Upper lobe of right lung (tissue), 1 donor: Measurements from ENCODE around the gene C15orf61. TPM values are rescaled to one million over a fixed set of nuclear protein-coding genes. Genes with fewer than 3 reads are reported as not detected.

ENCODE experiments used
- ATAC-seq: fragments of 200-7000 bp; cut with Tn5 transposase; one replicate; pipeline ENCODE4 v1.9.1; 2020; ENCODE audit warnings: mild to moderate bottlenecking, moderate library complexity
- DNase-seq: peaks from one replicate; pipeline ENCODE4 v3.0.0-alpha.2; 2020
- H3K27ac ChIP-seq: fragments of 200-600 bp; one replicate; pipeline ENCODE4 v1.8.0; 2022
- H3K27me3 ChIP-seq: fragments of 200-600 bp; one replicate; pipeline ENCODE4 v1.8.0; 2022; ENCODE audit warnings: mild to moderate bottlenecking
- H3K36me3 ChIP-seq: fragments of 200-600 bp; one replicate; pipeline ENCODE4 v1.8.0; 2022
- H3K4me1 ChIP-seq: fragments of 200-600 bp; one replicate; pipeline ENCODE4 v1.8.0; 2022
- H3K4me3 ChIP-seq: fragments of 200-600 bp; one replicate; pipeline ENCODE4 v1.8.0; 2022; ENCODE audit warnings: mild to moderate bottlenecking
- H3K9me3 ChIP-seq: fragments of 200-600 bp; one replicate; pipeline ENCODE4 v1.8.0; 2022
- CTCF ChIP-seq: fragments of 200-600 bp; IDR thresholded peaks from one replicate; pipeline ENCODE4 v1.8.0; 2022; ENCODE audit warnings: antibody characterized with exemption
- intact Hi-C: fragments of 100-400 bp; cut with DNase I; formaldehyde crosslinking; loops from one replicate; pipeline ENCODE4 v1.11.0; 2022
- total RNA-seq: library from RNA; stranded (reverse); fragmentation: NEBNext Ultra II Directional; extraction: Animal tissue kit (Norgen Biotek cat#: 25700); gene quantifications from one replicate; pipeline ENCODE4 v1.2.1, GENCODE V29; 2021
- donor health status: DM: no; HTN: yes; CAD: no; lungs with severe emphysema.

Gene C15orf61
- total RNA-seq, 1 donor from 2014 or later, result 7.4 TPM

GRCh38 chr15:67570875-67571647, 50.1 kb downstream of the C15orf61 start:
- no peak for TF ChIP-seq CTCF
- DNase-seq, result no peak
- no peak for ATAC-seq
- Histone ChIP-seq H3K27ac (no peak overlapping the region), H3K36me3 (no peaks in the 10 kb centered on the region), H3K27me3 (no peaks in the 10 kb centered on the region), H3K4me3 (no peak overlapping the region), H3K9me3 (no peaks in the 10 kb centered on the region), H3K4me1 (peaks cover 5% of the 10 kb centered on the region)
- intact Hi-C loops, result no loop called here

- TF ChIP-seq CTCF, result no peak
- Histone ChIP-seq H3K36me3 (no peaks in the 10 kb centered on the region), H3K9me3 (no peaks in the 10 kb centered on the region), H3K4me3 (no peak overlapping the region), H3K4me1 (peaks cover 5% of the 10 kb centered on the region), H3K27ac (no peak overlapping the region), H3K27me3 (no peaks in the 10 kb centered on the region)
- intact Hi-C loops, result no loop called here
- ATAC-seq, result no peak
- DNase-seq, result no peak
Observed at GRCh38 chr15:67571648-67572415, 50.9 kb downstream of the C15orf61 start.

- H3K27ac ChIP-seq, result no peak overlapping the region
Observed at GRCh38 chr15:67573194-67573593, 52.3 kb downstream of the C15orf61 start.

GRCh38 chr15:67575039-67575502, 54.1 kb downstream of the C15orf61 start:
- Histone ChIP-seq H3K27ac (no peak overlapping the region), H3K36me3 (no peaks in the 10 kb centered on the region), H3K4me3 (no peak overlapping the region), H3K27me3 (no peaks in the 10 kb centered on the region), H3K4me1 (peaks cover 5% of the 10 kb centered on the region), H3K9me3 (no peaks in the 10 kb centered on the region)
- intact Hi-C loops, result no loop called here
- peak; percentile 66 for DNase-seq
- peak; percentile 70 for ATAC-seq
- no peak for TF ChIP-seq CTCF

More at GRCh38 chr15:67573194-67573593, 52.3 kb downstream of the C15orf61 start:
- Histone ChIP-seq H3K9me3 (no peaks in the 10 kb centered on the region), H3K36me3 (no peaks in the 10 kb centered on the region), H3K4me1 (peaks cover 5% of the 10 kb centered on the region), H3K27me3 (no peaks in the 10 kb centered on the region), H3K4me3 (no peak overlapping the region)
- no peak for TF ChIP-seq CTCF
- intact Hi-C loops, result no loop called here
- no peak for DNase-seq
- no peak for ATAC-seq

- ATAC-seq (no peak), DNase-seq (no peak)
- H3K4me1 ChIP-seq, result peaks cover 5% of the 10 kb centered on the region
- no peak for TF ChIP-seq CTCF
- H3K9me3 ChIP-seq, result no peaks in the 10 kb centered on the region
- no peak overlapping the region for H3K4me3 ChIP-seq
- no peaks in the 10 kb centered on the region for H3K36me3 ChIP-seq
- intact Hi-C loops, result no loop called here
- no peaks in the 10 kb centered on the region for H3K27me3 ChIP-seq
- no peak overlapping the region for H3K27ac ChIP-seq
Observed at GRCh38 chr15:67578020-67578600, 57.2 kb downstream of the C15orf61 start.
